SIG-M5 (cell line): ENCODE results near the gene SIPA1L3.
"Not testable (repeated sequence)": the region's sequence is repeated elsewhere in the genome, so short reads cannot be mapped to it uniquely, and the experiment has no call there.

Experiments used
- DNase-seq: peaks from one replicate; lab custom pipeline; 2025; lab: John Stamatoyannopoulos, UW

SIPA1L3 gene

GRCh38 chr19:38023671-38024541 lies 116.9 kb downstream of the SIPA1L3 start:
- no peak for DNase-seq

- no peak for DNase-seq
Observed at GRCh38 chr19:38024992-38025908, 118.2 kb downstream of the SIPA1L3 start.

GRCh38 chr19:38025909-38026307 lies 118.9 kb downstream of the SIPA1L3 start:
- no peak for DNase-seq

DNA sequence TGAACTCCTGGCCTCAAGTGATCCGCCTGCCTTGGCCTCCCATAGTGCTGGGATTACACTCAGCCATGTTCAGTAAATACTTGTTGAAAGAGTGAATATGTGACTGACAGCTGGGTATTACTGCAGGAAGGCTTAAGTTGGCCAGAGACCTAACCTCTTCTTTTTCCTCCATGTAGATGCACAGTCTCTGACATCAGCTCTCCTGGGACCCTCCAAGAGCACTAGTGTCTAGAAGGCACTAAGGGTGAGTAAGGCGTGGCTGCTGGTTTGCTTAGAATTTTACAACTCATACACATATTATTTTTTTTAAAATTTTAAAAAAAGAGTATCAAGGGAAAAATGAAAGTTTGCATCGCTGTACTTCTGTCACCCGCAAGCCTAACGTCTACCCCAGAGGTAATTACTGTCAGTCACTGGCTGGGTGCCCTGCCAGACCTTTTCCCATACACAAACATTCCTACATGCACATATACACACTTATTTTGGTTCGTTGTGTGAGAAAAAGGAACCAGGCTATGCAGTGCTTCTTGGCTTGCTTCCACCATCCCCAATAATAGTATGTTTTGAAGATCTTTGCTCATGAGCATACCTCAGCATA lies 122.0 kb downstream of the SIPA1L3 start:
- no peak for DNase-seq

DNA sequence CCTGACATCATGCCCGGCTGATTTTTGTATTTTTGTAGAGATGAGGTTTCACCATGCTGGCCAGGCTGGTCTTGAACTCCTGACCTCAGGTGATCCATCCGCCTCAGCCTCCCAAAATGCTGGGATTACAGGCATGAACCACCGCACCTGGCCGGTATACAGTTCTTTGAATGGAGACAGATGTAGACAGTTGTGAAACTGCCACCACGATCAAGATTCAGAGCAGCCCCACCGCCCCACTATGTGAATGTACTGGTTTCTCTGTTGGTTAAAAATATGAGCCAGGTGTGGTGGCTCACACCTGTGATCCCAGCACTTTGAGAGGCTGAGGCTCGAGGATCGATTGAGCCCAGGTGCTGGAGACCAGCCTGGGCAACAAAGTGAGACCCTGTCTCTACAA lies 123.0 kb downstream of the SIPA1L3 start:
- not testable (repeated sequence) for DNase-seq

- no peak for DNase-seq
Observed at GRCh38 chr19:38030686-38031422, 123.8 kb downstream of the SIPA1L3 start.

DNA sequence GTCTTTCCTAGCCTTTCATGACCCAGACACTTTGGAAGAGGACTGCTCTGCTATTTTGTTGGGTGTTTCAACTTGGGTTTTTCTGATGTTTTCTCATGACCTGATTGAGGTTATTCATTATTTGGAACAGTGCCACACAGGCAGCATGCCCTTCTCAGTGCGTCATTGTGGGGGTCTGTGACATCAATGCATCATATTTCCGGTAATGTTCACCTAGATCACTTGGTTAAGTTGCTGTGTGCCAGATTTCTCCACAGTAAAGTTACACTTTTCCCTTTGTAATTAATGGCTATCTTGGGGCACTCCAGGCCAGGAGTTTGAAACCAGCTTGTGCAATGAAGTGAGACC lies 124.4 kb downstream of the SIPA1L3 start:
- DNase-seq: no peak

- DNase-seq: no peak
Observed at GRCh38 chr19:38032151-38032550, 125.1 kb downstream of the SIPA1L3 start.

DNA sequence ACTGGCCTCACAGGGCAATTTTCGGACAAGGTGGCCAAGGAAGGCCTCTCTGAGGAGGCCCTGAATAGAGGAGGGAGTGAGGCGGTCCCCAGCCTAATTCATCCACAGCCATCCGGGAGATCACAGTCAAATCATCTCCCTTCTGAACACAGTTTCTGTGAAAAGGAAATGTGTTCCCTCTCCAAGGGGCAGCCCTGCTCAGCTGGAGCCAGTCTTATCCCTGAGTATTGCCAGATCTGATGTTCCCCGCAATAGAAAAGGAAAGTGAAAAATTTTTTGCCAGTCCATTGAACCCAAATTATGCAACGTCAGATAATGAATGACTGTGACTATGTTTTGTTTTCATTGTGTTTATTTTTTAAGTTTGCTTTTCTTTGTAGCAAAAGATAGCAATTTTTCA lies 125.9 kb downstream of the SIPA1L3 start:
- DNase-seq: no peak

DNA sequence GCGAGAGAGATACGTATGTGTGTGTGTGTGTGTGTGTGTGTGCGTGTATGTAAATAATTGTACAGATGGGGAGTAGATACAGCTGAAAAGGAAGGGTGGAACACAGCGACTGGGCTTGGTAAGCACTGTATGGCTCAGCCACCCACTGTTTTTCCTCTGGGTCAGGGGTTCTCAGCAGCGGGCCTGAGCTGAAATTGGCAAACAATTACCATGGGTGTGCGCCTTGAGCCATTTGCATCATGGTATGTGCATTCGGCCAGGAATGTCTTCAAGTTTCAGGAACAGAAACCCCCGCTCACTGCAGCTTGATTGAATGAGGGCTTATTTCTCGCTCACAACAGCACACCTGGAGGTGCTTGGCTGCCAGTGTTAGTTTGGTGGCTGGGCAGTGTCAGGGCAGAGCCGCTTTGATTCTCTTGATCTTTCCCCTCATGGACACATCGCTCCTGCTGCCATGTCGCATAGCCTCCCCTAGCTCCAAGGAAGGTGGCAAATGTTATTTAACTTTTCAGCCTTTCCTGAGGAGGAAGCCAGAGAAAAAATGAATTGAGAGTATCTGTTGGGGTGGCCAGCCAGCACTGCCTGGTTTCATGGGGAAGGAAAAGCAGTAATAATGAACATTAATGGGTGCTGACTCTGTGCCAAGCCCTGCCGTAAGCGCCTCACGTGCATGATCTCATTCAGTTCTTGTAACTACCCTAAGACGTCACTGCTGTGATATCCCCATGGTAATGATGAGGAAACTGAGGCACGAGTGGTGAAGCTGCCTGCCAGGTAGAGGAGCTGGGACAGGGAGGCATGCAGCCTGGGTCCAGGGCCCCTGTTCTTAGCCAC lies 126.9 kb downstream of the SIPA1L3 start:
- DNase-seq: no peak

- no peak for DNase-seq
Observed at GRCh38 chr19:38034492-38034860, 127.5 kb downstream of the SIPA1L3 start.

- DNase-seq: no peak
Observed at GRCh38 chr19:38035515-38036495, 128.8 kb downstream of the SIPA1L3 start.

GRCh38 chr19:38036707-38037611 lies 130.0 kb downstream of the SIPA1L3 start:
- no peak for DNase-seq

DNA sequence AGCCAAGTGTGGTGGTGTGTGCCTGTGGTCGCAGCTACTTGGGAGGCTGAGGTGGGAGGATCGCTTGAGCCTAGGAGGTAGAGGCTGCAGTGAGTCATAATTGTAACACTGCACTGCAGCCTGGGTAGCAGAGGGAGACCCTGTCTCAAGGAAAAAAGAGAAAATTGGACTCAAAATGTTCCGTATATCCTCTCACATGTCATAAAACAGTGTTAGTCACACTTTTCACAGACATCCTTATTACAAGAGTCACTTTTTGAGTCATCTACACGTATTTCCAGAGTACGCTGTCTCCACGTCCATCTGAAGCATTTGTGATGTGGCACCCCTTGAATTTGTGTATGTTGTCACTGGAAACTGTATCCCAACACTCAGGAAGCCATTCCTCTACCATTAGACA lies 133.0 kb downstream of the SIPA1L3 start:
- no peak for DNase-seq

DNA sequence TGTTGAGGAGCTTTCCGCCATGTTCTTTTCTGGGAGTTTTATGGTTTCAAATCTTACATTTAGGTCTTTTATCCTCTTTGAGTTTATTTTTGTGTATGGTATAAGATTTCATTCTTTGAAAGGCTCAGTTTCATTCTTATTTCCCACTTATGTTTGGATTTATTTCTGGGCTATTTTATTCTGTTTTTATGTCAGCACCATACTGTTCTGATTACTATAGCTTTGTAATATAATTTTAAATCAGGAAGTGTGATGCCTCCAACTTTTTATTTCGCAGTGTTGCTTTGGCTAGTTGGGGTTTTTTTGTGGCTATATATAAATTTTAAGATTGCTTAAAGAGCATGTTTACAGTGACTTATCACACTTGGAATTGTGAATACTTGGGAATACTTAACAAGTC lies 135.1 kb downstream of the SIPA1L3 start:
- no peak for DNase-seq

DNA sequence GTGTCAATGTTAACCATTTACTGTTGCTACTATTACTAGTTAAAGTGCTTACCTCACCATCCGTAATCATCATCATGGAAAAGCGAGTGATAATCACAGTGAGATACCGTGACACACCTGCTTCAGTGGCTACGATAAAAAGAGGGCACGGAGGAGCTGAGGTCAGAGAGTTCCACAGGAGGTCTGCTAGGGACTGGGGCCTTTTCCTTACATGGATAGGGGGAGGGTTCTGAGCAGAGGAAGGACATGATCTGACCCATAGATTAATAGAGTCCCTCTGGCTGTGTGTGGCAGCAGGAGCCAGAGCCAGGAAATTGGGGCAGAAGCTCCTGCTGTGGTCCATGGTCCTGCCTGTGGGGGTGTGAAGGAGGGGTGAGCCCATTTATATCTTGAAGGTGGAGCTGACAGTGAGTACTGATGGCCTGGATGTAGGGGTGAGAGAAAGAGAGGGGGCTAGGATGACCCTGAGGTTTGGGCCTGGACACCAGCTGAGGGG lies 136.7 kb downstream of the SIPA1L3 start:
- DNase-seq: no peak

DNA sequence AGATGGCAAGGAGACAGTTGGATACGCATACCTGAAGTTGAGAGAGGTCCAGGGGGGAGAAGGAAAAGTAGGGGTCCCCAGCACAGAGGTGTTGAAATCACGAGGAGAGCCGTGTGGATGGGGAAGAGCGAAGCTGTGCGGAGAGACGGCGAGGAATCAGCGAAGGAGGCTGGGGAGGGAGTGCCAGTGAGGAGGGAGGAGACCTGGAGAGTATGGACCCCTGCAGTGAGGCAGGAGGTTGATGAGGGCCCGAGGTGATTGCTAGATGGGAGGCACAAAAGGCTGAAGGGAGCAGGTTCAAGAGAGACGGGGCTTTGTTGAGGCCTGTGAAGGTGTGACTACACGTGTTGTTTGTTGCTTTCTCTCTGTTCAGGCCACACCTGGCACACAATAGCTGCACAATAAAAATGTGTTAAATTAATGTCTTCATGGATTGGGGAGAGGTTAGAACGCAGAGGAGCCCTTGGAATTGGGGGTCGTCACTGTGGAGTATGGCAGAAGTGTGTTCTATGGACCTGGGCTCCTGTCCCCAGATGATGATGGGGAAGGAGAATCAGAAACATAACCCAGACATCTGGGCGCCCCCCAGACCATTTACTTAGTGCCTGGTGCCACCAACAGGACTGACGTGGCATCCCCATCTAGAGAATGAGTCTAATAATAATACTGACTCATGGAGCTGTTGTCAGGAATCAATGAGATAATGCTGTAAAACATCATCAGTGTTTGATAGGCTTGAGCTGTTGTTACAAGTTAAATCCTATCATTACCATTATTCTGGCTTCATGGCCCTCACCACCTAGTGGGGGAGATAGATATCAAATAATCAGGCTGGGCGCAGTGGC lies 137.5 kb downstream of the SIPA1L3 start:
- no peak for DNase-seq
